Epithelial cell of esophagus (primary cell): Measurements from ENCODE around the gene VPS18.
A peak's percentile ranks its signal among the peaks of the same experiment; 100 is the strongest.

Experiments used
- DNase-seq: peaks from one replicate; pipeline ENCODE4 v3.0.0; 2010; ENCODE audit warnings: low read depth
- H3K4me3 ChIP-seq: 2 replicates; pipeline ENCODE4 v1.5.1; 2011; ENCODE audit warnings: mild to moderate bottlenecking, low read length, control low read depth
- CTCF ChIP-seq: IDR thresholded peaks from 2 replicates; pipeline ENCODE4 v1.5.1; 2011; ENCODE audit warnings: low read depth, mild to moderate bottlenecking, low read length, control low read depth, inconsistent platforms; ENCODE audit not compliant: insufficient read depth; ENCODE audit errors: missing control alignments

VPS18 gene

GRCh38 chr15:40878785-40879184, 15.5 kb upstream of the VPS18 start:
- peak; percentile 96 for DNase-seq
- TF ChIP-seq CTCF, result no peak
- no peak overlapping the region for H3K4me3 ChIP-seq

GRCh38 chr15:40879609-40880008, 14.6 kb upstream of the VPS18 start:
- TF ChIP-seq CTCF, result no peak
- no peak overlapping the region for H3K4me3 ChIP-seq
- peak; percentile 35 for DNase-seq

DNA sequence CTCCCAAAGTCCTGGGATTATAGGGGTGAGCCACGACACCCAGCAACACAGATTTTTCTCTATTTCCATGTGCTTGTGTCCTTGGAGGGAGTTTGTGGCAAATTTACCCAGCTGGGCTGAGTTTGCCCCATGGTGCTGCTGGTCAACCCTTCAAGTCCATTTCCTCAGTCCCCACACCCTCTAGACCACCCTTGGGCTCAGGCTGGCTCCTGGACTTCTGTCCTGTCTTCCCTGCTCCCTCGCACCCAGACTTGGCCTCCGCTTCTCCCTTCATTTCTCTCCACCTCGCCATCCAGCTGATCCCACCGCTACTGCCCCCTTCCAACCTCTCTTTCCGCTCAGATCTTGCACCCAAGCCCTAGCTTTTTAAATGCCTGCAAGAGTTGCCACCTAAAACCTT, 12.9 kb upstream of the VPS18 start:
- no peak for TF ChIP-seq CTCF
- no peak overlapping the region for H3K4me3 ChIP-seq
- no peak for DNase-seq

DNA sequence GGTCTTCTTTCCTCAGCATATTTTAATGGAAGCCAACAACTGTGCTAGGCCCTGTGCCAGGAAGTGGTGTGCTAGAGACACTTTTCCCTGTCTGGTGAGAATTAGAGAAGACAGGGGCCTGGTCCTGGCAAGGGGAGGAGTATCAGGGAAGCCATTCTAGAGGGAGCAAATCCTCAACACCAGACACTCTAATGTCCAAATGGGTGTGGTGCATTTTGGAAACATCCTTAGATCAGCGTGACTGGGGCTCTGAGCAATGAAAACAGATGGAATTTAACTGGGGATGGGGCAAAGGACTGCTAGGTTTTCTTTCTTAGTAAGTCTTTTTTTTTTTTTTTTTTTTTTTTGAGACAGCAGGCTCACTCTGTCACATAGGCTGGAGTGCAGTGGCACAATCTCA, 7.7 kb upstream of the VPS18 start:
- DNase-seq, result no peak
- no peak for TF ChIP-seq CTCF

DNA sequence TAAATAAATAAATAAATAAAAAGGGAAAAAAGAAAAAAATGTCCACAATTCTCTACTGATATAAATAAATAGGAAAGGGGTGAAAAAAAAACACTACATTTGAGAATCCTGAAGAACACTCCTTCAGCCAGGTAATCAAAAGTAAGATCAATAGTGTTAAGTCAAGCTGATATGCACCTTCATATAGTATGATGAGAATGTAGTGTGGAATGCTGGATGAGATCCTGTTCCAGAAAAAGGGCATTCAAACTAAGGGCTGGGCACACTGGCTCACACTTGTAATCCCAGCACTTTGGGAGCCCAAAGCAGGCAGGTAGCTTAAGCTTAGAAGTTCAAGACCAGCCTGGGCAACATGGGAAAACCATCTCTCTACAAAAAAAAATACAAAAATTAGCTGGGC, 5.1 kb upstream of the VPS18 start:
- TF ChIP-seq CTCF, result no peak
- H3K4me3 ChIP-seq, result no peak overlapping the region
- no peak for DNase-seq

More for the DNA sequence above, 7.7 kb upstream of the VPS18 start:
- H3K4me3 ChIP-seq, result no peak overlapping the region

- no peak for TF ChIP-seq CTCF
- DNase-seq, result no peak
- H3K4me3 ChIP-seq, result no peak overlapping the region
Observed at GRCh38 chr15:40891138-40891537, 3.1 kb upstream of the VPS18 start.

- peak; percentile 82 for DNase-seq
- TF ChIP-seq CTCF, result peak; percentile 80
Observed at GRCh38 chr15:40891810-40892446, 2.3 kb upstream of the VPS18 start.

More at GRCh38 chr15:40891810-40892446, 2.3 kb upstream of the VPS18 start:
- no peak overlapping the region for H3K4me3 ChIP-seq
